ENCODE results near the gene DYNLRB1.

DNA sequence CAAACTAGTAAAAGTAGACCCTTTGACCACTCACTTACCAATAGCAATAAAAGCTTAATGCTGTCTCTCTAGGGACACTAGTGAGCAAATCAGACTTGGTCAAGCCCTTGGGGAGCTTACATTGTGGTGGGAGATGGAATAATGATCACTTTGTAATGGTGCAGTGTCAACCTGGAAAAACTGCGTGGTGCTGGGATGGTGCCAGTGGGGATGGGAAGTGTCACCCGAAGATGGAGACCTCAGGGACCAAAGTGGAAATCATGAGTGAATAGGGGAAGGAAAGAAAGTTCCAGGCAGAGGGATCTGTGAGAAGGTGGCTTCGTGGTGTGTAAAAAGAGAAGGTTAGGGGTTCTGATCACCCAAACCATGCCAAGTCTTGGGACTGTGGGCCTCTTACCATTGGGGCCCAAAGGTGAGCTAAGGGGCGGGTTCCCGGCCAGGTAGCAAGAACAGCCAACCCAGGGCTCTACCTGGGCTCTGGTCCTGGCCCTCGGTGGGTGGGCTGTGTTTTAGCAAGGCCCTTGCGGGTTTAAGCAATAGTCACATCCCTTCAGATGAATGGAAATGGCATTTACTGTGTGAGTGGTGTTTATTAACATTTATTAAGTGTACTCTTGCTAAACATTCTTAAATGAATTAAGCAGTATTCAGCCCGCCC is 15.5 kb downstream of the DYNLRB1 start:
- TF ChIP-seq, protein P1, sequence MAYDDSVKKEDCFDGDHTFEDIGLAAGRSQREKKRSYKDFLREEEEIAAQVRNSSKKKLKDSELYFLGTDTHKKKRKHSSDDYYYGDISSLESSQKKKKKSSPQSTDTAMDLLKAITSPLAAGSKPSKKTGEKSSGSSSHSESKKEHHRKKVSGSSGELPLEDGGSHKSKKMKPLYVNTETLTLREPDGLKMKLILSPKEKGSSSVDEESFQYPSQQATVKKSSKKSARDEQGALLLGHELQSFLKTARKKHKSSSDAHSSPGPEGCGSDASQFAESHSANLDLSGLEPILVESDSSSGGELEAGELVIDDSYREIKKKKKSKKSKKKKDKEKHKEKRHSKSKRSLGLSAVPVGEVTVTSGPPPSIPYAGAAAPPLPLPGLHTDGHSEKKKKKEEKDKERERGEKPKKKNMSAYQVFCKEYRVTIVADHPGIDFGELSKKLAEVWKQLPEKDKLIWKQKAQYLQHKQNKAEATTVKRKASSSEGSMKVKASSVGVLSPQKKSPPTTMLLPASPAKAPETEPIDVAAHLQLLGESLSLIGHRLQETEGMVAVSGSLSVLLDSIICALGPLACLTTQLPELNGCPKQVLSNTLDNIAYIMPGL (CRISPR knock-in tag; IDR thresholded peaks at IDR 0.05): no peak
- TF ChIP-seq MED1 (CRISPR knock-in tag; IDR thresholded peaks at IDR 0.05; ENCODE audit: borderline replicate concordance): no peak
- no peak for TF ChIP-seq SRSF9 (IDR thresholded peaks at IDR 0.05; ENCODE audit: borderline replicate concordance, low read depth, low read length)
- no peak for TF ChIP-seq TAF1 (IDR thresholded peaks at IDR 0.05; ENCODE audit: control insufficient read depth, extremely low read depth, insufficient read depth, low read length, severe bottlenecking)

All from K562 (cell line).